Left lung (tissue), 10 donors: ENCODE results near the gene GLS2. TPM values are rescaled to one million over a fixed set of nuclear protein-coding genes. Genes with fewer than 3 reads are reported as not detected.

Experiments used
- ATAC-seq: fragments of 200-7000 bp; cut with Tn5 transposase; one replicate; pipeline ENCODE4 v1.9.1; 2020; ENCODE audit warnings: moderate library complexity
- DNase-seq, 4 donors: peaks; one replicate each; pipeline ENCODE4 v3.0.0-alpha.2; 2013 to 2020
- H3K27ac ChIP-seq, 2 donors: fragments of 200-600 bp; sonication (generic) in 1 of 2; one replicate each; pipeline versions ENCODE4 v1.5.0 to v1.8.0; 2020 to 2021
- H3K27me3 ChIP-seq, 2 donors: fragments of 200-600 bp; sonication (generic) in 1 of 2; one replicate each; pipeline versions ENCODE4 v1.5.0 to v1.8.0; 2020 to 2021
- H3K36me3 ChIP-seq, 2 donors: fragments of 200-600 bp; sonication (generic) in 1 of 2; one replicate each; pipeline versions ENCODE4 v1.5.0 to v1.8.0; 2020 to 2021
- H3K4me1 ChIP-seq, 2 donors: fragments of 200-600 bp; one replicate each; pipeline ENCODE4 v1.8.0; 2021
- H3K4me3 ChIP-seq, 2 donors: fragments of 200-600 bp; sonication (generic) in 1 of 2; one replicate each; pipeline versions ENCODE4 v1.5.0 to v1.8.0; 2020 to 2021; ENCODE audit warnings: mild to moderate bottlenecking in 1 of 2
- H3K9me3 ChIP-seq, 2 donors: fragments of 200-600 bp; sonication (generic) in 1 of 2; one replicate each; pipeline versions ENCODE4 v1.5.0 to v1.8.0; 2020 to 2021
- intact Hi-C, 2 donors: fragments of 100-400 bp; cut with DNase I; formaldehyde crosslinking; loops; one replicate each; pipeline versions ENCODE4 v1.11.2 to v1.14.2; 2022
- polyA plus RNA-seq, 6 donors: library from polyadenylated mRNA; unstranded; fragments of 120-200 nt; gene quantifications; one replicate each; pipeline ENCODE4 v1.2.1, GENCODE V29; 2013; ENCODE audit not compliant: insufficient read length in 6 of 6
- total RNA-seq, 2 donors: library from RNA; stranded (reverse); fragmentation: NEBNext Ultra II Directional; extraction: Animal tissue kit (Norgen Biotek cat#: 25700); gene quantifications; one replicate each; pipeline ENCODE4 v1.2.1, GENCODE V29; 2021
- TF ChIP-seq, protein P1 (sequence below), 2 donors: fragments of 200-600 bp; sonication (generic) in 1 of 2; IDR thresholded peaks; one replicate each; pipeline versions ENCODE4 v1.5.0 to v1.8.0; 2021; ENCODE audit warnings: antibody characterized with exemption in 2 of 2
- donor health status: DM: no; HTN: yes; CAD: no.
- donor health status: DM: no; HTN: no; CAD: no.

Gene GLS2
- total and polyA plus RNA-seq, 8 donors = 2.3 to 5.9 (median 2.9) TPM

DNA sequence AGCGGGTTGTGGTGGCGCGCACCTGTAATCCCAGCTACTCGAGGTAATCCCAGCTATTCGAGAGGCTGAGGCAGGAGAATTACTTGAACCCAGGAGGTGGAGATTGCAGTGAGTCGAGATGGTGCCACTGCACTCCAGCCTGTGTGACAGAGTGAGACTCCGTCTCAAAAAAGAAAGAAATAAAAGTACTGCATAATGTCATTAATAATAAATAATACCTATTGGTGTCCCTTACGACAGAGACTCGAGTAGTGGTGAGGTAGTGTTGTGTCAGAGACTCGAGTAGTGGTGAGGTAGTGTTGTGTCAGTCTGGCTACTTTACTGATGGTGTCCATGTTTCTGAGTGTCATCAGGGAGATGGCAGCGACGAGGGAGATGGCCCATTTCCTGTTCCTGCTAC is 1.3 kb downstream of the GLS2 start:
- H3K27me3 ChIP-seq = peaks cover 0 to 42% of the 10 kb centered on the region in 2 donors
- ATAC-seq = no peak
- peaks cover 0 to 18% of the 10 kb centered on the region in 2 donors for H3K4me1 ChIP-seq
- H3K27ac ChIP-seq = no peak overlapping the region
- no peak overlapping the region for H3K4me3 ChIP-seq
- no peaks in the 10 kb centered on the region for H3K9me3 ChIP-seq
- TF ChIP-seq, protein P1, sequence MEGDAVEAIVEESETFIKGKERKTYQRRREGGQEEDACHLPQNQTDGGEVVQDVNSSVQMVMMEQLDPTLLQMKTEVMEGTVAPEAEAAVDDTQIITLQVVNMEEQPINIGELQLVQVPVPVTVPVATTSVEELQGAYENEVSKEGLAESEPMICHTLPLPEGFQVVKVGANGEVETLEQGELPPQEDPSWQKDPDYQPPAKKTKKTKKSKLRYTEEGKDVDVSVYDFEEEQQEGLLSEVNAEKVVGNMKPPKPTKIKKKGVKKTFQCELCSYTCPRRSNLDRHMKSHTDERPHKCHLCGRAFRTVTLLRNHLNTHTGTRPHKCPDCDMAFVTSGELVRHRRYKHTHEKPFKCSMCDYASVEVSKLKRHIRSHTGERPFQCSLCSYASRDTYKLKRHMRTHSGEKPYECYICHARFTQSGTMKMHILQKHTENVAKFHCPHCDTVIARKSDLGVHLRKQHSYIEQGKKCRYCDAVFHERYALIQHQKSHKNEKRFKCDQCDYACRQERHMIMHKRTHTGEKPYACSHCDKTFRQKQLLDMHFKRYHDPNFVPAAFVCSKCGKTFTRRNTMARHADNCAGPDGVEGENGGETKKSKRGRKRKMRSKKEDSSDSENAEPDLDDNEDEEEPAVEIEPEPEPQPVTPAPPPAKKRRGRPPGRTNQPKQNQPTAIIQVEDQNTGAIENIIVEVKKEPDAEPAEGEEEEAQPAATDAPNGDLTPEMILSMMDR (IDR thresholded peaks at IDR 0.05) = no peak
- H3K36me3 ChIP-seq = no peaks in the 10 kb centered on the region
- intact Hi-C loops = no loop called here
- no peak for DNase-seq

DNA sequence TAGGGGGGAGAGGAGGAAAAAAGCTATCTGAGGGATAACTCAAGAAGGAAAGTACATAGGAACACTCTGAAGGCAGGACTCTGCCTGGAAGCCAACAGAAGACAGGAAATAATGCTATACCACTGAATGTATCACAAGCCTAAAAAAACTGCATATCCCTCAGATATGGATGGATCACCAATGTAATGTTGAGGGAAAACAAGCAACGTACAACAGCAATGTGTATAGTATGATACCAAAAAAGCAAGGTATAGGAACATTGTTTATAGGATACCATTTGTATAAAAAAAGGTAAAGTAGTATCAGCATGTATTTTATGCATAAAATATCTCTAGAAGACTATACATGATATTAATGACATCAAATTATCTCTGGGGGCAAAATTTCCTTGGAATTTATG is 3.4 kb downstream of the GLS2 start:
- ATAC-seq = no peak
- peaks cover 0 to 28% of the 10 kb centered on the region in 2 donors for H3K27me3 ChIP-seq
- no peaks in the 10 kb centered on the region for H3K36me3 ChIP-seq
- H3K4me3 ChIP-seq = no peak overlapping the region
- intact Hi-C loops = no loop called here
- no peak overlapping the region for H3K27ac ChIP-seq
- H3K9me3 ChIP-seq = no peaks in the 10 kb centered on the region
- TF ChIP-seq, protein P1 (IDR thresholded peaks at IDR 0.05) = no peak
- peaks cover 0 to 18% of the 10 kb centered on the region in 2 donors for H3K4me1 ChIP-seq
- no peak for DNase-seq

GRCh38 chr12:56479625-56480024 is 8.3 kb downstream of the GLS2 start:
- Histone ChIP-seq H3K4me1 (no peaks in the 10 kb centered on the region), H3K9me3 (no peaks in the 10 kb centered on the region), H3K27me3 (no peaks in the 10 kb centered on the region), H3K36me3 (no peaks in the 10 kb centered on the region), H3K27ac (no peak overlapping the region), H3K4me3 (no peak overlapping the region)
- DNase-seq (no peak), ATAC-seq (no peak)
- intact Hi-C loops = no loop called here
- TF ChIP-seq, protein P1 (IDR thresholded peaks at IDR 0.05) = no peak

GRCh38 chr12:56477521-56478225 is 10.3 kb downstream of the GLS2 start:
- peaks cover 0 to 6% of the 10 kb centered on the region in 2 donors for H3K36me3 ChIP-seq
- no peak overlapping the region for H3K4me3 ChIP-seq
- TF ChIP-seq, protein P1 (IDR thresholded peaks at IDR 0.05) = no peak
- H3K9me3 ChIP-seq = no peaks in the 10 kb centered on the region
- no peaks in the 10 kb centered on the region for H3K4me1 ChIP-seq
- no peak for DNase-seq
- H3K27ac ChIP-seq = no peak overlapping the region
- no peak for ATAC-seq
- intact Hi-C loops = no loop called here
- no peaks in the 10 kb centered on the region for H3K27me3 ChIP-seq

DNA sequence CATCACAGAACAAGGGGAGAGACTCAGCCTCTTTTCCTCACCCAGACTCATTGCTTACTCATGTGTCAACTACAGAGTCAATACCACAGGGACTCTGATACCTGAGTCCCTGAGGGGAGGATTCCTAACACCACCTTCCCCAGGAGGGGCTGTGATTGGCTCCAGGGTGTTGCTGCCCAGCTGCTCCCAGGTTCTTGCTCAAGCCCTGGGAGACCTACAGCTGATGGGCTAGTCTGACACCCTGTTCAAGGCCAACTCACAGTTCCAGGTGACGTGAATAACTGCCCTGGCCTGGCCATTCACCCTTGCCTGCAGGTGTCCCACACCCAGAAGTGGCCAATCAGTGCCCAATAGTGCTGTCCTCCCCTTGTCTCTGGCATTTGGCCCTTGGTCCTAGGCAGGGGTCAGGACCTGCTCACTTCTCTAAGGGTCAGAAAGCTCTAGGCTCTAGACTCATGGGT is 11.0 kb downstream of the GLS2 start:
- DNase-seq (no peak), ATAC-seq (no peak)
- no peak overlapping the region for H3K4me3 ChIP-seq
- H3K4me1 ChIP-seq = no peaks in the 10 kb centered on the region
- H3K27me3 ChIP-seq = no peaks in the 10 kb centered on the region
- peaks cover 0 to 6% of the 10 kb centered on the region in 2 donors for H3K36me3 ChIP-seq
- H3K27ac ChIP-seq = no peak overlapping the region
- TF ChIP-seq, protein P1 (IDR thresholded peaks at IDR 0.05) = no peak
- intact Hi-C loops = no loop called here
- no peaks in the 10 kb centered on the region for H3K9me3 ChIP-seq
